ENCODE data around the gene OR2A25. TPM values are rescaled to one million over a fixed set of nuclear protein-coding genes. Genes with fewer than 3 reads are reported as not detected.

Gene OR2A25
- total RNA-seq, 1 donor from 2014 or later, result not detected

- intact Hi-C loops (cut with micrococcal nuclease), result no loop called here
These were observed 4.8 kb downstream of the OR2A25 start for GRCh38 chr7:144074374-144074773.

GRCh38 chr7:144085978-144086377, 16.4 kb downstream of the OR2A25 start, which contains the start of gene OR2A12:
TSS of gene OR2A12 (plus strand) at chr7:144086278. CDS start at chr7:144095108, 8,830 bp downstream.
- intact Hi-C loops (cut with micrococcal nuclease), result no loop called here

GRCh38 chr7:144086730-144087129, 17.1 kb downstream of the OR2A25 start:
- intact Hi-C loops (cut with micrococcal nuclease), result no loop called here

- intact Hi-C loops (cut with micrococcal nuclease), result no loop called here
These were observed 17.6 kb downstream of the OR2A25 start for GRCh38 chr7:144087230-144087629.

- intact Hi-C loops (cut with micrococcal nuclease), result no loop called here
These were observed 21.1 kb downstream of the OR2A25 start for GRCh38 chr7:144090667-144091066.

GRCh38 chr7:144098776-144099175, 29.2 kb downstream of the OR2A25 start:
- intact Hi-C loops (cut with micrococcal nuclease), result no loop called here

GRCh38 chr7:144100607-144101006, 31.0 kb downstream of the OR2A25 start:
- intact Hi-C loops (cut with micrococcal nuclease), result no loop called here

GRCh38 chr7:144102041-144102440, 32.4 kb downstream of the OR2A25 start:
- intact Hi-C loops (cut with micrococcal nuclease), result no loop called here

- intact Hi-C loops (cut with micrococcal nuclease), result no loop called here
These were observed 35.6 kb downstream of the OR2A25 start for GRCh38 chr7:144105211-144105610.

- intact Hi-C loops (cut with micrococcal nuclease), result no loop called here
These were observed 39.7 kb downstream of the OR2A25 start, which contains the start of gene OR2A2 for GRCh38 chr7:144109283-144109682. TSS of gene OR2A2 (plus strand) at chr7:144109583. CDS start at chr7:144109583, 0 bp downstream.

GRCh38 chr7:144110272-144110671, 40.7 kb downstream of the OR2A25 start:
- intact Hi-C loops (cut with micrococcal nuclease), result no loop called here

- intact Hi-C loops (cut with micrococcal nuclease), result no loop called here
These were observed 44.0 kb downstream of the OR2A25 start for GRCh38 chr7:144113651-144114050.

- intact Hi-C loops (cut with micrococcal nuclease), result no loop called here
These were observed 48.7 kb downstream of the OR2A25 start for GRCh38 chr7:144118341-144118740.

- intact Hi-C loops (cut with micrococcal nuclease), result no loop called here
These were observed 53.3 kb downstream of the OR2A25 start, which contains the start of gene OR2A14 for GRCh38 chr7:144122876-144123275. TSS of gene OR2A14 (plus strand) at chr7:144123176. CDS start at chr7:144129113, 5,937 bp downstream.

Other genes with a start within 250 kb of the OR2A25 start
- 15.7 and 16.0 TPM in 2 replicates for gene TCAF1, start 167.6 kb upstream of the OR2A25 start, total RNA-seq
- gene OR2F2, start 134.6 kb upstream of the OR2A25 start, total RNA-seq, result not detected in 2 replicates
- gene OR2F1, start 115.0 kb upstream of the OR2A25 start, total RNA-seq, result not detected in 2 replicates
- not detected in 2 replicates for gene OR6B1, start 69.5 kb upstream of the OR2A25 start, total RNA-seq
- gene OR2A5, start 20.9 kb upstream of the OR2A25 start, total RNA-seq, result not detected in 2 replicates
- not detected in 2 replicates for gene OR2A12, start 16.5 kb downstream of the OR2A25 start, total RNA-seq
- gene OR2A2, start 39.8 kb downstream of the OR2A25 start, total RNA-seq, result not detected in 2 replicates
- not detected in 2 replicates for gene OR2A14, start 53.4 kb downstream of the OR2A25 start, total RNA-seq
- gene CTAGE4, start 113.7 kb downstream of the OR2A25 start, total RNA-seq, result 2.3 and 2.4 TPM in 2 replicates
- gene ARHGEF35, start 126.0 kb downstream of the OR2A25 start, total RNA-seq, result 3.6 and 3.9 TPM in 2 replicates
- gene OR2A42, start 169.8 kb downstream of the OR2A25 start, total RNA-seq, result 0.16 TPM in 1 of 2 replicates, not detected in the other
- 3.9 TPM in 2 replicates for gene OR2A7, start 195.0 kb downstream of the OR2A25 start, total RNA-seq
- gene CTAGE8, start 199.5 kb downstream of the OR2A25 start, total RNA-seq, result 0.98 and 1.7 TPM in 2 replicates
- gene OR2A1, start 242.6 kb downstream of the OR2A25 start, total RNA-seq, result 0.09 TPM in 1 of 2 replicates, not detected in the other